ENCODE results near the gene METTL21C. TPM values are rescaled to one million over a fixed set of nuclear protein-coding genes. Genes with fewer than 3 reads are reported as not detected.

METTL21C gene
- total RNA-seq, 6 experiments from 2014 or later, result not detected

- no peak for TF ChIP-seq CTCF (IDR thresholded peaks at IDR 0.05)
- peaks cover 12% of the 10 kb centered on the region for H3K4me1 Mint-ChIP-seq (ENCODE audit: low read depth)
- H3K27me3 Mint-ChIP-seq (ENCODE audit: insufficient read depth), result peaks cover 6% of the 10 kb centered on the region
- DNase-seq, result no peak
- peaks cover 31% of the 10 kb centered on the region for H3K36me3 Mint-ChIP-seq (ENCODE audit: low read depth)
- peaks cover 9% of the 10 kb centered on the region for H3K9me3 Mint-ChIP-seq
- H3K27ac Mint-ChIP-seq, result no peak overlapping the region
- H3K4me3 Mint-ChIP-seq, result no peak overlapping the region
Measured at GRCh38 chr13:102683637-102684036, 11.2 kb downstream of the METTL21C start.

DNA sequence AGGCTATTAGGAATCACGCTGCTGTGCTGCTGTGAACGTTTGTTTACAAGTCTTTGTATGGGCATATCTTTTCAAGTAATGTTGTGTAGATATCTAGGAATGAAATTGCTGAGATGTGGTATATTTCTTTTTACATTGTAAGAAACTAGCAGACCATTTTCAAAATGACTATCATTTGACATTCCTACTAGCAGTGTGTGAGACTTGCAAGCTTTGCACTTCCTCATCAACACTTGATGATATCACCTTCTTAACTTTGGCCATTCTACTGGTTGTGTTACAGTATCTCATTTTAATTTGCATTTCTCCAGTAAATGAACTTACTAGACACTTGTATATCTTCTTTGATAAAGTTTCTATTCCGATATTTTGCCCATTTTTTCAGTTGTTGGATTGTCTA is 12.1 kb downstream of the METTL21C start:
- Mint-ChIP-seq H3K9me3 (peaks cover 9% of the 10 kb centered on the region), H3K4me3 (no peak overlapping the region), H3K27me3 (ENCODE audit: insufficient read depth) (peaks cover 4% of the 10 kb centered on the region), H3K36me3 (ENCODE audit: low read depth) (peaks cover 35% of the 10 kb centered on the region), H3K27ac (no peak overlapping the region), H3K4me1 (ENCODE audit: low read depth) (peaks cover 12% of the 10 kb centered on the region)
- no peak for TF ChIP-seq CTCF (IDR thresholded peaks at IDR 0.05)
- DNase-seq, result no peak

DNA sequence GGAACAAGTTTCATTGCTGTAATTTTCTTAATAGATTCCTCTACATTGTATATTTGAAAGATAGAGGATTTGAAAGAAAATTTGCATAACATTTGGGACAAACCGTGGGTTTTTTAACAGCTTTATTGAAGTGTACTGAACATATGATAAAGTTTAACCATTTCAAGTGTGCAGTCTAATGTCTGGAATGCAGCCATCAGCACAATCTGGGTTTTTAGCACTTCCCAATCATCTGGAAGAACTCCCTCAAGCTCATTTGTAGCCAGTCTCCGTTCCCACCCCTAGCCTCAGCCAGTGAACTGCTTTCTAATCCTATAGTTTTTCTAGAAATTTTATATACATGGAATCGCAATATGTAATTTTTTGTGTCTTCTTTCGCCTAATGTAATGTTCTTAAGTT is 12.6 kb downstream of the METTL21C start:
- TF ChIP-seq CTCF (IDR thresholded peaks at IDR 0.05), result no peak
- H3K9me3 Mint-ChIP-seq, result peaks cover 9% of the 10 kb centered on the region
- peaks cover 12% of the 10 kb centered on the region for H3K4me1 Mint-ChIP-seq (ENCODE audit: low read depth)
- DNase-seq, result no peak
- H3K27me3 Mint-ChIP-seq (ENCODE audit: insufficient read depth), result peaks cover 5% of the 10 kb centered on the region
- peaks cover 40% of the 10 kb centered on the region for H3K36me3 Mint-ChIP-seq (ENCODE audit: low read depth)
- H3K27ac Mint-ChIP-seq, result no peak overlapping the region
- no peak overlapping the region for H3K4me3 Mint-ChIP-seq

GRCh38 chr13:102680842-102681740 is 13.8 kb downstream of the METTL21C start:
- Mint-ChIP-seq H3K4me3 (no peak overlapping the region), H3K4me1 (ENCODE audit: low read depth) (peaks cover 12% of the 10 kb centered on the region), H3K9me3 (peaks cover 9% of the 10 kb centered on the region), H3K36me3 (ENCODE audit: low read depth) (peaks cover 46% of the 10 kb centered on the region), H3K27me3 (ENCODE audit: insufficient read depth) (peaks cover 4% of the 10 kb centered on the region), H3K27ac (no peak overlapping the region)
- no peak for TF ChIP-seq CTCF (IDR thresholded peaks at IDR 0.05)
- peak; percentile 23 for DNase-seq

- Mint-ChIP-seq H3K27ac (no peak overlapping the region), H3K4me3 (no peak overlapping the region), H3K27me3 (ENCODE audit: insufficient read depth) (peaks cover 2% of the 10 kb centered on the region), H3K9me3 (peaks cover 9% of the 10 kb centered on the region), H3K36me3 (ENCODE audit: low read depth) (peaks cover 46% of the 10 kb centered on the region), H3K4me1 (ENCODE audit: low read depth) (peaks cover 12% of the 10 kb centered on the region)
- no peak for TF ChIP-seq CTCF (IDR thresholded peaks at IDR 0.05)
- no peak for DNase-seq
Measured at GRCh38 chr13:102680133-102680717, 14.6 kb downstream of the METTL21C start.
